Heart left ventricle (tissue), 16 donors: Measurements from ENCODE around the gene LACC1. TPM values are rescaled to one million over a fixed set of nuclear protein-coding genes. Genes with fewer than 3 reads are reported as not detected.

Experiments
- ATAC-seq, 4 donors: fragments of 200-7000 bp; cut with Tn5 transposase; one replicate each; pipeline ENCODE4 v1.9.1; 2020 to 2022; ENCODE audit warnings: moderate library complexity in 4 of 4, mild to moderate bottlenecking in 3 of 4, moderate number of reproducible peaks in 1 of 4
- DNase-seq, 5 donors: peaks; one replicate each; pipeline ENCODE4 v3.0.0-alpha.2; 2020
- H3K27ac ChIP-seq, 12 donors: fragments of 200-600 bp; sonication (generic) in 4 of 12; one replicate each; pipeline versions ENCODE4 v1.5.0 to v1.8.0; 2016 to 2022; ENCODE audit warnings: mild to moderate bottlenecking in 2 of 12
- H3K27me3 ChIP-seq, 9 donors: fragments of 200-600 bp; sonication (generic) in 2 of 9; one replicate each; pipeline versions ENCODE4 v1.5.1 to v1.8.0; 2016 to 2022; ENCODE audit warnings: mild to moderate bottlenecking in 3 of 9
- H3K36me3 ChIP-seq, 9 donors: fragments of 200-600 bp; sonication (generic) in 2 of 9; one replicate each; pipeline versions ENCODE4 v1.5.0 to v1.8.0; 2018 to 2022; ENCODE audit warnings: mild to moderate bottlenecking in 2 of 9
- H3K4me1 ChIP-seq, 12 donors: fragments of 200-600 bp; sonication (generic) in 4 of 12; one replicate each; pipeline versions ENCODE4 v1.5.0 to v1.8.0; 2016 to 2022; ENCODE audit warnings: mild to moderate bottlenecking in 3 of 12
- H3K4me3 ChIP-seq, 12 donors: fragments of 200-600 bp; sonication (generic) in 4 of 12; one replicate each; pipeline versions ENCODE4 v1.5.0 to v1.8.0; 2017 to 2022; ENCODE audit warnings: mild to moderate bottlenecking in 9 of 12, moderate library complexity in 4 of 12
- H3K9me3 ChIP-seq, 12 donors: fragments of 200-600 bp; sonication (generic) in 4 of 12; one replicate each; pipeline versions ENCODE4 v1.5.0 to v1.8.0; 2016 to 2022; ENCODE audit warnings: mild to moderate bottlenecking in 1 of 12
- POLR2A ChIP-seq, 2 donors: fragments of 450-650 bp; IDR thresholded peaks; one replicate each; pipeline ENCODE4 v1.6.1; 2017; ENCODE audit warnings: antibody characterized with exemption in 2 of 2, mild to moderate bottlenecking in 2 of 2, moderate library complexity in 2 of 2
- WGBS, 4 donors: extraction: QIAGEN DNeasy Blood & Tissue Kit in 2 of 4; methylation state at CpG; one replicate each; pipeline versions ENCODE4 v1.1.5 to v1.1.7; 2013 to 2018; 5-methylcytosine and 5-hydroxymethylcytosine counted together
- intact Hi-C, 10 donors: fragments of 100-400 bp; cut with DNase I; formaldehyde crosslinking; loops; one replicate each; pipeline versions ENCODE4 v1.11.1 to v1.14.2; 2022
- polyA plus RNA-seq, 2 donors: library from polyadenylated mRNA; stranded (reverse); fragments of 200-250 nt; gene quantifications; one replicate each; pipeline ENCODE4 v1.2.3, GENCODE V29; 2013
- total RNA-seq, 9 donors: library from RNA; depleted of rRNA in 2 of 9; stranded (reverse); fragments of >200 nt in 2 of 9; fragmentation: NEBNext Ultra II Directional in 3 of 9; extraction: Animal tissue kit (Norgen Biotek cat#: 25700) in 3 of 9; gene quantifications; one replicate each; pipeline versions ENCODE4 v1.1.0 to v1.2.4, GENCODE V29; 2016 to 2023
- TF ChIP-seq, protein P1 (sequence below), 12 donors: fragments of 200-600 bp; sonication (generic) in 4 of 12; IDR thresholded peaks; one replicate each; pipeline versions ENCODE4 v1.5.0 to v1.8.0; 2018 to 2022; ENCODE audit warnings: antibody characterized with exemption in 12 of 12, mild to moderate bottlenecking in 5 of 12
- donor health status: ischemic (EF 13 %, LVEDD 7.1; RV severe dilation, severe dysfunction).
- donor health status: healthy with polysubstance abuse.
- donor health status: DM: no; HTN: yes; CAD: no.
- donor health status: DM: no; HTN: no; CAD: no.
- donor health status: ischemic (EF 25% LVEDD 6.9; RV normal size, moderate dysfunction).
- donor health status: ischemic (EF 25% LVEDD 5.7; RV mildly dilated, moderate dysfunction).
- donor health status: healthy.
- donor health status: DM: yes; HTN: yes; CAD: no.
- donor health status: ischemic (EF 35%, LVEDD 5.7; RV mildly dilated, moderate dysfunction).
- donor health status: nonischemic (EF 11% LVEDD 7.7; RV severe dilation, severe dysfunction).
- donor health status: DM: yes; HTN: yes; CAD: no.
- donor health status: PGD.
- donor health status: ischemic (EF 29% LVEDD 5.4; RV normal size, mild dysfunction).
- donor health status: nonischemic (EF 23%, LVEDD 6.1; RV moderate dilation, normal function).

The LACC1 gene
- total and polyA plus RNA-seq, 11 donors, result 2.7 to 17.8 (median 4.3) TPM

DNA sequence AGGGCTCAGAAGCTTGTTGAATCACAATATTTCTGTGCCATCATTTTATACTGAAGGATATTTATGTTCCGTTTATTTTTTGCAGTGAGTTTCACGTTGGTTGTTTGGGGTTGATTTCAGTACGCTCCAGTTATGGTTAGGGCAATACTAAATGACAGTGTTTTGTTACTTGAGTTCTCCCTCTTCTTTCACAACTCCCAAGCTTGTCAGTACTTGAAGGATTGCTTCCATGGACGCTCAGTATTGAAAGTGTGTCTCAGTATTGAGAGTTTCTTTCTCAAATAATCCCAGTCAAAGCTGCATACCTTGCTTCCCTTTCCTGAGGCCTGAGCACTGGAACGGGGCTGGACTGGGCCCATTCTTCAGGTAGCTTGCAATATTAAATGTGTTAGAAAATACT is 38.9 kb downstream of the LACC1 start:
- intact Hi-C loops, result loop anchor here in 2 of 10 donors (10.0 kb wide), 2 partner anchors 66 to 316 kb away; no protein-coding TSS in a partner anchor
- Histone ChIP-seq H3K9me3 (no peaks in the 10 kb centered on the region), H3K36me3 (no peaks in the 10 kb centered on the region), H3K4me1 (no peaks in the 10 kb centered on the region), H3K27ac (no peak overlapping the region), H3K4me3 (no peak overlapping the region), H3K27me3 (peaks cover 0 to 44% (median 0%) of the 10 kb centered on the region in 9 donors)
- ATAC-seq (no peak), DNase-seq (no peak)
- WGBS, 4 donors, result 86 to 92% (median 90%) methylated on average over 5 of the region's 5 CpGs
- TF ChIP-seq POLR2A (IDR thresholded peaks at IDR 0.05), result no peak
- TF ChIP-seq, protein P1, sequence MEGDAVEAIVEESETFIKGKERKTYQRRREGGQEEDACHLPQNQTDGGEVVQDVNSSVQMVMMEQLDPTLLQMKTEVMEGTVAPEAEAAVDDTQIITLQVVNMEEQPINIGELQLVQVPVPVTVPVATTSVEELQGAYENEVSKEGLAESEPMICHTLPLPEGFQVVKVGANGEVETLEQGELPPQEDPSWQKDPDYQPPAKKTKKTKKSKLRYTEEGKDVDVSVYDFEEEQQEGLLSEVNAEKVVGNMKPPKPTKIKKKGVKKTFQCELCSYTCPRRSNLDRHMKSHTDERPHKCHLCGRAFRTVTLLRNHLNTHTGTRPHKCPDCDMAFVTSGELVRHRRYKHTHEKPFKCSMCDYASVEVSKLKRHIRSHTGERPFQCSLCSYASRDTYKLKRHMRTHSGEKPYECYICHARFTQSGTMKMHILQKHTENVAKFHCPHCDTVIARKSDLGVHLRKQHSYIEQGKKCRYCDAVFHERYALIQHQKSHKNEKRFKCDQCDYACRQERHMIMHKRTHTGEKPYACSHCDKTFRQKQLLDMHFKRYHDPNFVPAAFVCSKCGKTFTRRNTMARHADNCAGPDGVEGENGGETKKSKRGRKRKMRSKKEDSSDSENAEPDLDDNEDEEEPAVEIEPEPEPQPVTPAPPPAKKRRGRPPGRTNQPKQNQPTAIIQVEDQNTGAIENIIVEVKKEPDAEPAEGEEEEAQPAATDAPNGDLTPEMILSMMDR (IDR thresholded peaks at IDR 0.05), result no peak

DNA sequence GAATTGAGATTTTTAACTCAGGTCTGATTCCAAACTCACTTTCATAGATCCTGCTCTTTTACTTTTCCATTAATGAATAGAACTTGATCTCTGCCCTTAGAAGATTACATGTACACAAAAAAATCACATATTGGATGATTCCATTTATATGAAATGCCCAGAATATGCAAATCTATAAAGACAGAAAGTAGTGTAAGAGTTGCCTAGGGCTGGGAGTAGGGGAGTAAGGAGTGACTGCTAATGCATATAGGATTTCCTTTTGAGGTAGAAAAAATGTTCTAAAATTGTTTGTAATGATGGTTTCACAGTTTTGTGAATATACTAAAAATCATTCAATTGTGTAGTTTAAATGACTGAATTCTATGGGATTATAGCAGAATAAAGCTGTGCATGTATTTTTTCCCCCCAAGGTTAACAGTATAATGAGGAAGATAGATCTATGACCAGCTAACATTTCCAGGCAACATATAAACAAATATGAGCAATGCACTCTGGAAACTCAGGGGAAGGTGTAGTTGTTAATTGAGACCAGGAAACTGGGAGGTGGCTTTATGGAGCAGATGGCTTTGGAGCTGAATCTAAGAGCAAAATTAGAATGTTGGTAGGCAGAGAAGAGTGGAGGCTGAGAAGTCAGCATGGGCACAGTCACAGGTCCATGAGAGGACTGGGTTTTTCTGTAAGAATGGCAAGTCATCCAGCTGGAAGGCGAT is 41.4 kb downstream of the LACC1 start:
- Histone ChIP-seq H3K4me3 (no peak overlapping the region), H3K4me1 (no peaks in the 10 kb centered on the region), H3K27ac (no peak overlapping the region), H3K9me3 (no peaks in the 10 kb centered on the region), H3K27me3 (peaks cover 0 to 51% (median 0%) of the 10 kb centered on the region in 9 donors), H3K36me3 (no peaks in the 10 kb centered on the region)
- intact Hi-C loops, result no loop called here
- WGBS, 4 donors, result 97 to 100% (median 99%) methylated on average over 1 of the region's 1 CpG
- DNase-seq, result no peak
- no peak for ATAC-seq
- TF ChIP-seq POLR2A (IDR thresholded peaks at IDR 0.05), result no peak
- TF ChIP-seq, protein P1 (IDR thresholded peaks at IDR 0.05), result no peak

DNA sequence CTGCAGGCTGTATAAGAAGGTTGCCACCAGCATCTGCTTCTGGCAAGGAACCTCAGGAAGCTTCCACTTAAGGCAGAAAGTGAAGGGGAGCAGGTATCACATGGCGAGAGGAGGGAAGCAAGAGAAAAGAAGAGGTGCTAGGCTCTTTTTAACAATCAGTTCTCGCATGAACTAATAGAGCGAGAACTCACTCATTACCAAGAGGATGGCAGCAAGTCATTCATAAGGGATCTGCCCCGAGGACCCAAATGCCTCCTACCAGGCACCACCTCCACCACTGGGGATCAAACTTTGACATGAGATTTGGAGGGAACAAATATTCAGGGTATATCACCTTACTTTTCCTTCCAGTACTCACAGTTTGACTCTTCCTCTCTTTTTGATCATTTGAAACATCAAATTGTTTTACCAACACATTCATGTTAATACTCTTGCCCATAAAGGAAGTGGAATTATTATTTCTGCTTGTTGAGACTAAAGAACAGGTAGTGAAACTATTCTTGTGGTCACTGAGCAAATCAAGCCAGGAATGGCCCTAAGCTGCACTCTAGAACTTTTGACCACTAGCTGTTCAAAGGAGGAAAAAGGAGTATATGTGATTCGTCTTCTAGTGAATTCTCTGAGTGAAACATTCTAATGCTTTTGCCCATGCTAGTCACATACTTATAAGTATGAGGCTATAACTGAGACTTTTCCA is 45.0 kb downstream of the LACC1 start:
- Histone ChIP-seq H3K27me3 (peaks cover 0 to 76% (median 0%) of the 10 kb centered on the region in 9 donors), H3K4me3 (no peak overlapping the region), H3K9me3 (no peaks in the 10 kb centered on the region), H3K36me3 (no peaks in the 10 kb centered on the region), H3K4me1 (no peaks in the 10 kb centered on the region), H3K27ac (no peak overlapping the region)
- intact Hi-C loops, result no loop called here
- WGBS, 4 donors, result 84 to 95% (median 89%) methylated on average over 5 of the region's 5 CpGs
- DNase-seq (no peak), ATAC-seq (no peak)
- TF ChIP-seq POLR2A (IDR thresholded peaks at IDR 0.05), result no peak
- TF ChIP-seq, protein P1 (IDR thresholded peaks at IDR 0.05), result no peak

DNA sequence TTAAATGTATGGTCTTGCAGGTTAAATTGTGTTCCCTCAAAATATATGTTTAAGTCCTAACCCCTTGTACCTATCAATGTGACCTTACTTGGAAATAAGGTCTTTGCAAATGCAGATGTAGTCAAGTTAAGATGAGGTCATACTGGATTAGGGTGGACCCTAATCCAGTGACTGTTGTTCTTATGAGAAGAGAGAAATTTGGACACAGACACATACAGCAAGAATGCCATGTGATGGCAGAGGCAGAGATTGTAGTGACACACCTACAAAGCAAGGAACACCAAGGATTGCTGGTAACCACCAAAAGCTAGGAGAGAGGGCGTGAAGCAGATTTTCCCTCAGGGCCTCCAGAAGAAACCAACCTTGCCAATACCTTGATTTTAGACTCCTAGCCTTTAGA is 50.2 kb downstream of the LACC1 start:
- H3K4me1 ChIP-seq, result no peaks in the 10 kb centered on the region
- intact Hi-C loops, result no loop called here
- WGBS, 4 donors, result 89 to 94% (median 92%) methylated on average over 1 of the region's 1 CpG
- no peak for TF ChIP-seq POLR2A (IDR thresholded peaks at IDR 0.05)
- TF ChIP-seq, protein P1 (IDR thresholded peaks at IDR 0.05), result no peak
- peaks cover 0 to 12% (median 2%) of the 10 kb centered on the region in 12 donors for H3K9me3 ChIP-seq
- ATAC-seq (no peak), DNase-seq (no peak)
- H3K36me3 ChIP-seq, result no peaks in the 10 kb centered on the region
- H3K27ac ChIP-seq, result no peak overlapping the region
- peaks cover 0 to 83% (median 0%) of the 10 kb centered on the region in 9 donors for H3K27me3 ChIP-seq
- no peak overlapping the region for H3K4me3 ChIP-seq
